Stimulated activated CD8-positive, alpha-beta memory T cell treated with anti-CD3 and anti-CD28 coated beads, Interleukin-15, amount 100 ng/mL, for 24 hours (primary cell): Measurements from ENCODE around the gene MED10.

Experiments
- DNase-seq: peaks from one replicate; pipeline ENCODE4 v3.0.0-alpha.2; 2020; ENCODE audit warnings: low read depth

The MED10 gene

DNA sequence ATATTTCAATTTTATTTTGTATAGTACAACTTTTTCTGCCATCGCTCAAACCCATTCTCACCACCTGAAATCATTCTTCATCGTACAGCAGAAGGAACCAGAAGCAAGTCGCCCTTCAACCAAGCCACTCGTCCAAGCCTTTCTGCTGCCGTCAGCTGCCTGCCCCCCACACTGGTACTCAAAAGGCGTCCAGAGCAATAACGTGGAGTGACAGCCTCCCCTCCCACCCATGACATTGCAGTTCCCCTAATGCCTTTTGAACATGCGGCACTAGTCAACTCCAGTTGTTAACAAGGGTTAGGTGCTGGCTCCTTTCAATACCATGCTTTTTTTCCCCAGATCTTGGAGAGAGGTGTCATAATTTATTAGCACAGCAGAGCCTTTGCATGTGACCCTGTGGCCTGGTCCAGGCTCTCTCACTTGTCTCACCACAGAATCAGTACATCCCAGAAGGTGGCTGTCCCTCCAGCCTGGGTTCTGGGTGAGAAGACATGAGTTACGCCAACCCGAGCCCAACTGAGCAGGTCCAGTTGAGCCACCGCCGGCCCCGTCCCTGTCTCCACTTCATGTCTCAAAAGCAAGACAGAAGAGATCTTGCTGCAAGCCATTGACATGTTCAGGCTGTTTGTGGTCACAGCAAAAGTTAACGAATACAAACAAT lies 20.4 kb upstream of the MED10 start:
- no peak for DNase-seq

GRCh38 chr5:6397536-6398269 lies 19.4 kb upstream of the MED10 start:
- no peak for DNase-seq

DNA sequence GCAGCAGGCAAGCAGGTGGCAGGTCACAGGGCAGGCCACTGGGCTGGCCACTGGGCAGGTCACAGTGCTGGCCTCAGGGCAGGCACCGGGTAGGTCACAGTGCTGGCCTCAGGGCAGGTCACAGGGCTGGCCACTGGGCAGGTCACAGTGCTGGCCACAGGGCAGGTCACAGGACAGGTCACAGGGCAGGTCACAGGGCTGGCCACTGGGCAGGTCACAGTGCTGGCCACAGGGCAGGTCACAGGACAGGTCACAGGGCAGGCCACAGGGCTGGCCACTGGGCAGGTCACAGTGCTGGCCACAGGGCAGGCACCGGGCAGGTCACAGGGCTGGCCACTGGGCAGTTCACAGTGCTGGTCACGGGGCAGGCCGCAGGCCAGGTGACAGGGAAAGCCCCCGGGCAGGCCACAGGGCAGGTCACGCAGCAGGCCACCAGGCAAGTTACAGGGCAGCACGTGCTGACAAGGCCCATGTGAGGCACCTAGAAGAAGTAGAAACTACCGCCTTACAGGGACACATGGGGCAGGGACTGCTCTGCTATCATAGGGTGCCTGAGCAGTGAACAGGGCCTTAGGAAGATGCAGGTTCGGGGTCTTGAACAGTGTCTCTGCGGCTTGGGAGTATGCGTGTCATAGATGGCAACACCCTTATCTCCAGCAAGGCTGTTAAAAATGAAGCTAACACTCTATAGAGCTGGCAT lies 18.6 kb upstream of the MED10 start:
- DNase-seq = no peak

- DNase-seq = no peak
Observed at GRCh38 chr5:6396043-6396442, 17.7 kb upstream of the MED10 start.

DNA sequence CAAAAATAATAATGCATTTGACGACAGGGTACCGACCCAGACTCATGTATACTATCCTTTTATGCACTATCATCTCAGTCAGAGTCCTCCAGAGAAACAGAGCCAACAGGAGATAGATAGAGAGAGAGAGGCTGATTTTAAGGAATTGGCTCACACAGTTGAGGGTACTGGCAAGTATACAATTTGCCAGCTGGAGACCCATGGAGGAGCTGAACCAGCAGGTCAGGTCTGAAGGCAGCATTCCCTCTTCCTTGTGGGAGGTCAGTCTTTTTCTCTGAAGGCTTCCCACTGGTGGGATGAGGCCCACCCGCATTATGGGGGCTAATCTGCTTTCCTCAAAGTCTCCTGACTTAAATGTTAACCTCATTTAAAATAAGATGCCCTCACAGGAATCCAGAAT lies 17.3 kb upstream of the MED10 start:
- DNase-seq = no peak

DNA sequence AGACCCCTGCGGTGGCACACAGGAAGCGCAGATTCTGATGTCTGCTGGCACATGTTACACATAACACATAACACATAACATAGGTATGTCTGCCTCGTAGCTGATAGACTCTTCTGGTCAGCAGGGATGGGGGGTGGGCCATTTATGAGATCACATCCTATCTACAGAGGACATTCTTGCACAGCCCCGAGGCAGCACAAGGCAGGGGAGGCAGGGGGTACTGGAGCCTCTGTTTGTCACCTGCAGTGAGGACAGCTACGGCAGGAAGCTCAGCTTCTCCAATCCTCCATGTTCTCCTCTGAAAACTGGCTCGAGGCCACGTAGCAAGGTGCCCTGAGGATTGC lies 16.7 kb upstream of the MED10 start:
- no peak for DNase-seq

DNA sequence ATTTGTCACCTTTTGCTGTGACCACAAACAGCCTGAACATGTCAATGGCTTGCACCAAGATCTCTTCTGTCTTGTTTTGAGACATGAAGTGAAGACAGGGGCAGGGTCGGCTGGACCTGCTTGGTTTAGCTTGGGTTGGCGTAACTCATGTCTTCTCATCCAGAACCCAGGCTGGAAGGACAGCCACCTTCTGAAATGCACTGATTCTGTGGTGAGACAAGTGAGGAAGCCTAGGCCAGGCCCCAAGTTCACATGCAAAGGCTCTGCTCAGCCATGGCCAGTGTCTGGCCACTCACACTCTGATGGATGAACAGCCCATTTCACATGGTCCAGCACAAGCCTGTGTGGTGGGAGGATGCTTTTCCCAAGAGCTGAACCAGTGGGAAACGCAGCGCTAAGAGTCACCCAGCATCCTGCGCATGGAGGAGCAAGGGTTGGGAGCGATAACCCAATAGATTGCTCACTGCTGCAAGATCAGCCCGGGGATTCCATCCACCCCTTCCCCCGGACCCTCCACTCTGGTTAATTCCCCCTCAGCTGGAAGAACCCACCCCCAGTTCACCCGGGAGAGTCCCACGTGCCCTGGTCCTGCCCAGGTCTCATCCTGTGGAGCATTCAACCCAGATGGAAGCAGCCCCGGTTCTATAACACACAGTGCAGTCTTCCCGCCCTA lies 16.2 kb upstream of the MED10 start:
- DNase-seq = no peak

GRCh38 chr5:6393596-6394194 lies 15.3 kb upstream of the MED10 start:
- DNase-seq = no peak

DNA sequence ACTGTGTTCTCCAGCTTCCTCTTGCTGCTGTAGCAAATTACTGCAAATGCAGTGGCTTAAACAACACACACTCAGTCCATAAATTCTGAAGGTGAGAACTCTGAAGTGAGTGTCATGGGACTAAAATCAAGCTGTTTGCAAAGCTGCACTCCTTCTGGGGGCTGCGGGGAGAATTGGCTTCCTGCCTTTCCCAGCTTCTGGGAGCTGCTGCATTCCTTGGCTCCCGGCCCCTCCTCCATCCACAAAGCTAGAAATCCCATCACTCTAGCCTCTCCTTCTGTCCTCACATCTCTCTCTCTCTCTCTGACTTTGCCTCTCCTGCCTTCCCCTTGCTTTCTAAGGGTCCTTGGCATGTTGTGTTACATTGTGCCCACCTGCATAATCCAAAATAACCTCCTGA lies 14.2 kb upstream of the MED10 start:
- no peak for DNase-seq

DNA sequence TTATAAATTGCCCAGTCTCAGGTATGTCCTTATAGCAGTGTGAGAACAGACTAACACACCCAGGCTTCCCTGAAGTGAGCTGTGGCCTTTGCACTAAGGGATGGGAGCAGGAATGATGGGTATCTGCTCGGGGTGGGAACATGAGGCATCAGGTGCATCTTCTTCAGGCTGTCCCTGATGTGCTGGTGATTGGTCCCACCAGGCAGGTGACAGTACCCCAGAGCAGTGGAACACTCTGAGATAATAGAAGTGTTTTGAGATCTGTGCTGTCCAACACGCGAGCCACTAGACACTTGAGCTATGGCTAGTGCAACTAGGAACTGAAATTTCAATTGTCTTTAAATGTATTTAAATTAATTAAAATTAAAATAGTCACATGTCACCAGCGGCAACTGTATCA lies 12.8 kb upstream of the MED10 start:
- no peak for DNase-seq

GRCh38 chr5:6389946-6390530 lies 11.7 kb upstream of the MED10 start:
- DNase-seq = no peak

DNA sequence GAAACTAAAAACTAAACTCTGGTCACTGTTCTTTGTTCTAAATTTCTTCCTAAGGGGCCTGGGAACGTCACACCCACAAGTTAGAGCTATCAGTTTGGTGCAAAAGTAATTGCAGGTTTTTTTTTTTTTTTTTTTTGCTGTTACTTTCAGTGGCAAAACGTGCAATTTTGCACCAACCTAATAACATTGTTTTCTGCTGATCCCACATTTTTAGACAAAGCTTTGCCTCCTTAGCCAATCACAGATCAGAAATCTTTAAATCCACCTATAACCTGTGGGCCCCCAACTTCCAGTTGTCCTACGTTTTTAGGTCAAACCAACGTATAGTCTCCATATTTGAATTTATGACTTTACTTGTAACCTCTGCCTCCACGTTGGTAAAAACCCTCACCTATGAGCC lies 11.1 kb upstream of the MED10 start:
- DNase-seq = no peak

DNA sequence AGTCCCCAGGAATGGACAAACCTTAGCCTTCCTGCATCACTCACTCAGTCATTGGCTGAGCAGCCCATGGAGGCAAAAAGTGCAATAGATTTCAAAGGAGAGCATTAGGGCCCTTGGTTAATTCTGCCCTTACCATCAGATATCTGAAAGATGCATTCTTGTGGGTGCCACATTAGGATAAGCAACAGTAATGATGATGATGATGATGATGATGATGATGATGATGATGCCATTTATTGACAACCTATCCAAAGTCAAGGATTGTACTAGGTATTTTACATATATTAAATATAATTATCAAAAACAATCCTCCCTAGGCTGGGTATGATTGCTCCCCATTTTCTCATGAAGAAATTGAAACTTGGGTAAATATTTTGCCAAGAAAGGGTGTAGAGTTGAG lies 9.6 kb upstream of the MED10 start:
- no peak for DNase-seq

DNA sequence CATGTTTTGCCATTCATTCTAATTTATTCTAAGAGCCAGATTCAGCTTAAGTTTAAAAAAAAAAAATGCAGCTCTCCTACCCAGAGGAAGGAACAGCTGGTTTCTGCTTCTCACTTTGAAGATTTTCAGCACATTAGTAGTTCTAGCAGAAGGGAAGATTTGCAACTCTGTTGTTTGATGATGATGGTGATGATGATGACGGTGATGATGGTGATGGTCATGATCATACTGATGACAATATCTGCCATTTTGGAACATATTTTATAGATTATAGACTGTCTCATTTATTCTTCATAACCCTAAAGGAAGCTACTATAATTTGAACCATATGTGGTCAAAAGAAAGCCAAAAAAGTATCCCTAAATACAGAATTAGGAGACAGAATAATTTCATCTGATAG lies 7.9 kb upstream of the MED10 start:
- no peak for DNase-seq

GRCh38 chr5:6384856-6385255 lies 6.5 kb upstream of the MED10 start:
- no peak for DNase-seq

GRCh38 chr5:6383376-6383775 lies 5.0 kb upstream of the MED10 start:
- DNase-seq = no peak

DNA sequence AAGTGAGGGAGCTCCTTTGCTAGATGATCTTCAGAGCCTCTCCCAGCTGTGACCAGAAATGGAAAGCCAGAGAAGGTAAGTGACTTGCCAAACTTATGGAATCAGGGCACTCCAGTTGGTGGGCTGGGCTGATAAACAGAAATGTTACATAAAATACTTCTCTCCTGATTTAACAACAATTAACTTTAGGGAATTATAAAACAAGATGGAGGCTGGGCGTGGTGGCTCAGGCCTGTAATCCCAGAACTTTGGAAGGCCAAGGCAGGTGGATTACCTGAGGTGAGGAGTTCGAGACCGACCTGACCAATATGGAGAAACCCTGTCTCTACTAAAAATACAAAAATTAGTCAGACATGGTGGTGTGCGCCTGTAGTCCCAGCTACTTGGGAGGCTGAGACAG lies 899 bp upstream of the MED10 start:
- DNase-seq = no peak

DNA sequence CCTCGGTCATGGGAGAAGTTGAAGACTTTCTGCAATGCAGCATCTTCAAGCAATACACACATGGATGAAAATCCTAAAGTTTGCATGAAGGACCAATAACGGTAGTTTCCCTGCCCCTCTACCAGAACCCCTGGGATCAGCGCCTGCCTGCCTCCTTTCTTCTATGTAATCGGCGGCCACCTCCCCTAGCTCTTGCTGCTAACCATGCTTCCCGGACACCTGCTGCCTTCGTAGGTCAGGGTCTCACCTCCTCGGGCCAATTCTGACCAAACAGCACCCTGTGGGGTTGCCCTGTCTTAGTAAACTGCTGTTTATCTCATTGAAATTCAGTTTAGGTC lies 388 bp upstream of the MED10 start:
- DNase-seq = no peak

DNA sequence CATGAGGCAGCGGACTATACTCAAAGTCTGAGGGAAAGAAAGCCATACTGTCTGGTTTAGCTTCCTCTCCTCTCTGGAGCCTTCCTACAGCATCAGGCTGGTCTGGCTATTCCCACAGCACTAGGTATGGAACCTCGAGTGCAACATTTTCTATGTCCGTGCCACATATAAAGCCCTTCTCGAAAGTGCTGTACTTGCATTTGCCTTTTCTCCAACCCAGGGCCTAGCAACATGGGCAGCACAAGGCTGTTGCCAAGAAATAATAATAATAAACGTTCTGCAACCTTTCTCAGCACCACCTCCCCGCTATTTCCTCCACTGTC lies 804 bp downstream of the MED10 start:
- no peak for DNase-seq

DNA sequence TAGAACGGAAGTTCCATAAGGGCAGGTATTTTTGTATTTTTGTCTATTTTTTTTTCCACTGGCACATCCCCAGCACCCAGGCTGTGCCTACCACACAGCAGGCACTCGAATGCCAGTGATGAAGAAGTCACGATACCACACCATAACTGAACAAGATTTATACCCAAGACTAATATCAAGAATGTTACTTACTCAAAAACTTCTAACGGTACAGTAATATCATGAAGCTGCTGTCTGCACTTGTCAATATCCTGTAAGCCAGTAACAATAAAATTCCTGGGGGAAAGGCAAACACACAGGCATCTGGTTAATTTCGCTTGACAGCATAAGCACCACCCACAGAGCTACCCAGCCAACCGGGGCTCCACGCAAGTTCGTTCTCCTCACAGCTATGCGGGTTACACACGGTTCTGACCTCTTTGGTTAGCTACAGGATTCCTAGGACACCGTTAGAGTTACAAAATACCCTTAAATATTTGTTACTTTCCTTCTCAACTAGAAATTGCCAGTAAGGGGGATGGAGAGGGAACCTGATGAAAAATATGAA lies 1.3 kb downstream of the MED10 start:
- no peak for DNase-seq

DNA sequence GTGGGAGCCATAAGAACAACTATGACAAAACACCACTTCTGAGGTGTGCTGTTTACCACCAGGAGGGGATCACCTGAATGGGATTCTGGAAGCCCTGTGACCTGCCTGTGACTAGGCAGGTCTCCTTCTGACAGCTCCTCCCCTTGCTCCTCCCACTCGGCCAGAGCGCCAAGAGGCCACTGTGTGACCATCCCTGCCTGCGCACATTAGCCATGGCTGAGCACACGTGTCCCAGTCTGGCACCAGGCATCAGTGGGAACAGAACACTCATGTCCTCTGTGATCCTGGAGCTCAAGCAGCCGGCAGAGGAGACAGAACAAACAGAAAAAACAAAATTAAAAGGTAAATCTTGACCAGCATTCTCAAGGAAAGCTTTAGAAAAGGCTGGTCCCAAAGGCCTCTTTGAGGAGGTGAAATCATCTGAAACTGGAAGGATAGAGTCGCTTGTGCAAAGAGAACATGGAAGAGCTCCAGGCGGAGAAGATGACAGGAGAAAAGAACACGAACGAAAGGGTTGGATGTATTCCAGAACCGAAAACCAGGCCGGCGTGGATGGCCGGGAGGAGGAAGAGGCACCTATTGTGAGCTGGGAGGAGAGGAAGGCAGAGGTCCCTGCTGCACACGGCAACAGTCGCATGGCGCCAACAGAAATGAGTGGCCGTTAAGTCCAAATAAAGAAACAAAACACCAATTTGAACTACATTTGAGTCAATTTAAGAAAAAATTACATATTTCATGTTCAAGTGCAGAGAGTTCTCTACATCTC lies 5.1 kb downstream of the MED10 start:
- no peak for DNase-seq
